ENCODE results near the gene NR2C1. TPM values are rescaled to one million over a fixed set of nuclear protein-coding genes. Genes with fewer than 3 reads are reported as not detected.

NR2C1 gene
- total RNA-seq, 1 donor = 25.4 TPM

- no peak for DNase-seq (ENCODE audit: low read depth)
- TF ChIP-seq CTCF (IDR thresholded peaks at IDR 0.05; ENCODE audit: insufficient read depth, low read length) = no peak
- no peak overlapping the region for H3K4me3 ChIP-seq (ENCODE audit: low read depth, low read length)
Observed at GRCh38 chr12:95051241-95051640, 22.2 kb downstream of the NR2C1 start.

GRCh38 chr12:95037906-95038305, 35.5 kb downstream of the NR2C1 start:
- DNase-seq (ENCODE audit: low read depth) = no peak
- TF ChIP-seq CTCF (IDR thresholded peaks at IDR 0.05; ENCODE audit: insufficient read depth, low read length) = no peak
- H3K4me3 ChIP-seq (ENCODE audit: low read depth, low read length) = no peak overlapping the region

- DNase-seq (ENCODE audit: low read depth) = no peak
- no peak for TF ChIP-seq CTCF (IDR thresholded peaks at IDR 0.05; ENCODE audit: insufficient read depth, low read length)
- no peak overlapping the region for H3K4me3 ChIP-seq (ENCODE audit: low read depth, low read length)
Observed at GRCh38 chr12:95034750-95035149, 38.7 kb downstream of the NR2C1 start.

GRCh38 chr12:95022477-95022876, 50.9 kb downstream of the NR2C1 start:
- no peak for DNase-seq (ENCODE audit: low read depth)
- no peak for TF ChIP-seq CTCF (IDR thresholded peaks at IDR 0.05; ENCODE audit: insufficient read depth, low read length)
- H3K4me3 ChIP-seq (ENCODE audit: low read depth, low read length) = no peak overlapping the region

- DNase-seq (ENCODE audit: low read depth) = no peak
- no peak for TF ChIP-seq CTCF (IDR thresholded peaks at IDR 0.05; ENCODE audit: insufficient read depth, low read length)
- no peak overlapping the region for H3K4me3 ChIP-seq (ENCODE audit: low read depth, low read length)
Observed at GRCh38 chr12:95017482-95017881, 55.9 kb downstream of the NR2C1 start.

- DNase-seq (ENCODE audit: low read depth) = no peak
- TF ChIP-seq CTCF (IDR thresholded peaks at IDR 0.05; ENCODE audit: insufficient read depth, low read length) = no peak
Observed at GRCh38 chr12:95016120-95016519, 57.3 kb downstream of the NR2C1 start.

GRCh38 chr12:95014554-95014953, 58.9 kb downstream of the NR2C1 start:
- no peak for DNase-seq (ENCODE audit: low read depth)
- H3K4me3 ChIP-seq (ENCODE audit: low read depth, low read length) = no peak overlapping the region
- no peak for TF ChIP-seq CTCF (IDR thresholded peaks at IDR 0.05; ENCODE audit: insufficient read depth, low read length)

More at GRCh38 chr12:95016120-95016519, 57.3 kb downstream of the NR2C1 start:
- H3K4me3 ChIP-seq (ENCODE audit: low read depth, low read length) = no peak overlapping the region
